Kidney capillary endothelial cell (primary cell): ENCODE data around the gene GALR2.
"Not testable (repeated sequence)": the region's sequence is repeated elsewhere in the genome, so short reads cannot be mapped to it uniquely, and the experiment has no call there.

Source experiments
- DNase-seq: peaks from one replicate; pipeline ENCODE4 v3.0.0-alpha.2; 2018; ENCODE audit warnings: low spot score

GALR2 gene

DNA sequence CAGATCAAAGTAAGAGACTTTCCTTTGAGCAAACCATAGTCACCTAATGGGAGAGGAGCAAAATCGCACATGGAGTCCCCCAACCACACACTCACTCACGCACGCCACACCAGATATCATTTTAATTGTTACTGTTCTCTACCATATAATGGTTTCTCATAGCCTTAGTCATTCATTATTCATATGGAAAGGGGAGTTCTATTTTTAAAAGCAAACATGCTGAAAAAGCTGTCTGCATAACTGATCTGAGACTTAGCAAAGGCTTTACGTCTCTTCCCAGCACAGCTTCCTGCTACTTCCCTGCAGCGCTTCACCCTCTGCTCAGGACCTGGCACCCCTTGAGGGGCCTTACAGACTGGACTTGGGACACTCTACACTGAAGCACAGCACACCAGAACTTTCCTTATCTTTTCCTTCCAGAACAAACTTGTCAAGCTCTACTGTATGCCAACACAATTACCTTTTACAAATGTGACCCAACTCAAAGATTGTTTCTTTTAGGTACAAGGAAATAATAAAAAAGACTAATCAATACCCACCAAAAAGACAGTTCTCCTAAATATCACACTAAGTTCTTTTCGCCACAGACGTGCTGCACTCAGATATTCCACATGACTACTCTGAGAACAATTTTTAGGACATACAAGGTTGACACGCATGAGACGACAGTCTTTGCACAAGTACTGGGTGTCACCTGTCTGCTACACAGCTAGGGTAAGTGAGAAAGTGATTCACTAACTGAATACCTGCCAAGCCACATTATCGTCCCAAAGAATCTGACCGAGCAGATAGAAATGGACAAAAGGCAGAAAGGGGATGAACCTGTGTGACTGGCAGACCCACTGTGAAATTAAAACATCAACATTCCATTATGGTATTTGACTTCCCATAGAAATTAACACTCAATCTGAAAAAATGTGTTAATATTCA, 23.8 kb upstream of the GALR2 start:
- no peak for DNase-seq

DNA sequence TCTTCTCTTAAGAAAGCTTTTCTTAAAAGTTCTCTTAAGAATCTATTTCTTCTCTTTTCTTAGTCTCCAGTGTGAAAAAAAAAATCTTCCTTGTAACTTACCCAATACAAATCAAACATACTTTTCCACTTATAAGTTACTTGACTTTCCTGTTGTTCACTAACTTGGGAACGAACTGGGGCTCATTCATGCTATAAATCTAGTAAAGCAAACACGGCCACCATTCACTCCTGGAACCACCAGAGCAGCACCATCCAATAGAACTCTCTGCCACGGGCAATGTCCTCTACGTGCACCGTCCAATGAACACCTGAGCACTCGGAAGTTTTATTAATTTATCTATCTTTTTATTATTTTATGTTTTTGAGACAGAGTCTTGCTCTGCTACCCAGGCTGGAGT, 23.0 kb upstream of the GALR2 start:
- no peak for DNase-seq

DNA sequence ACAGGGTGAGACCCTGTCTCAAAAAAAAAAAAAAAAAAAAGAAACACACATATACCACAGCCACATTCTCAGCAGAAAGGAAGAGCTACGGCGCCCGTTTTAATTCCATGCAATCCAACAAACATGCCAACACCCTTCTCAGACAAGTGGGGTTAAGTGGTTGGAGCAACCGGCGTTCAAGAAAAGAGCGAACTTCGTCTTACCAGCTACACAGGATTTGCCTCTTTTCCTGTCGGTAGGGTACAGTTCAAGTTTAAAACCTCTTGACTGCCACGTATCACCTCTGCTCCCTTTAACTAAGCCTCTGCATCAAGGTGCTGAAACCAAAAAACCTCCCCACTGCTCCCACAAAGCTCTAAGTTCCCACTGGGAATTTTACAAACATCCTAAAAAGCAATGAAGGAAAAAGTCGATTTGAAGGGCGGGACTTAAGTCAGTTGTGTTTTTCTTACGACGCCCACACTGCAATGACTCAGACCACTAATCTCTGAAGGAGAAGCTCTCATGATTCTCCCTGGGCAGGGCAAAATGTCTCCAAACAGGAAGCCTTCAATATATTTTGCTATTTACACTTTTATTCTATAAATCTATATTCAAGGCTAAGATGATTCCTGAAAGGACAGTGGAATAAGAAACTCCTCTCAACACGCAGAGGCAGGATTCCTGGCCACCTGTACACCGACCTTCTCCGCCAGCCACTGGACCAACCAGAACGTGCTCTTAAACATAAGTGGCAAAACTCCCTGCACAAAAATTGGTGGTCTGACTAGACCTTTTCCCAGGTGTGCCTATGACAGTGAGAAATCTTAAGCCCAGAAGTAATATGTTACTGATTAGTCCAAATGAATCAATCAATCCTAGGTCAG, 21.1 kb upstream of the GALR2 start:
- DNase-seq, result no peak

DNA sequence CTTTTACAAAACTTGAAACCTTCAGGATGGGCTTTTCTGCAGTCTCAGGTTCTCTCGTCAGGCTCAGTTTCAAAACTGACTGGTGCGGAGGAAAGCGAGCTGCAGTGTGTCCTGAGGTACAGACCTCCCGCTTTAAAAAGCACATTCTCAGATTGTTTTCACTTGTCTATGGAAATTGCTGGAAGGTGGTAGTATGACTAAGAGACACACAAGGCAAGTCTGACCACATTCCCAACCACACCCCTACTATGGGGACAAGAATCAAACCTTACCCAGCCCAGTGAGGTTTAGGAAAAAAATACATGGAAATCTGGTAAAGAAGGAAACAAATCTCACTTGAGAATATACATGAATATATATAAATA, 20.5 kb upstream of the GALR2 start:
- no peak for DNase-seq

DNA sequence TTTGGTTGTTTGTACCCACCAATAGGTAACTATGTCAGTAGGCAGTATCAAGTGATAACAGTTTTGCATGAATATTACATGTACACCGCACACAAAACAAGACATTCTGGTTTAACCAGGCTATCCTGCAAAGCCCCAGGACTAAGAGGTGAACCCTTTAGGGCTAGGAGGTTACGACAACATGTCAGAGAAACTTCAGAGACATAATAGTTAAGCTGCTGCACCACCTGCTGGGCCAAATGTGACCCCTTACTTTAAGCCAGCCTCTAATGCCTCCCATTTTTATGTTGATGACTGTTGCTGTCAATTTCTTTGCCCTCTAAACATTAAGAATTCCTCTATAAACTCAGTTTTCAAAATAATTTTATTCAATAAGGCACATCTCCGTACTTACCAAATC, 17.7 kb upstream of the GALR2 start:
- no peak for DNase-seq

DNA sequence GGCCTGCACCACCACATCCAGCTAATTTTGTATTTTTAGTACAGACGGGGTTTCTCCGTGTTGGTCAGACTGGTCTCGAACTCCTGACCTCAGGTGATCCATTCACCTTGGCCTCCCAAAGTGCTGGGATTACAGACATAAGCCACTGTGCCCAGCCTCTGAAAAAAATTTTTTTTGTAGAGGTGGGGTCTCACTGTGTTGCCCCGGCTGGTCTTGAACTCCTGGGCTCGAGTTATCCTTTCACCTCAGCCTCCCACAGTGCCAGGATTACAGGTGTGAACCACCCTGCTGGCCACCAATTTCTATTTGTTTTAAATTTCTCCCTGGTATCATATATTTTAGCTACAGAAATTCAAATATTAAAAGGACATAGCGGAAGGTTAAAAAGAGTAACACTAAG, 16.3 kb upstream of the GALR2 start:
- DNase-seq, result not testable (repeated sequence)

DNA sequence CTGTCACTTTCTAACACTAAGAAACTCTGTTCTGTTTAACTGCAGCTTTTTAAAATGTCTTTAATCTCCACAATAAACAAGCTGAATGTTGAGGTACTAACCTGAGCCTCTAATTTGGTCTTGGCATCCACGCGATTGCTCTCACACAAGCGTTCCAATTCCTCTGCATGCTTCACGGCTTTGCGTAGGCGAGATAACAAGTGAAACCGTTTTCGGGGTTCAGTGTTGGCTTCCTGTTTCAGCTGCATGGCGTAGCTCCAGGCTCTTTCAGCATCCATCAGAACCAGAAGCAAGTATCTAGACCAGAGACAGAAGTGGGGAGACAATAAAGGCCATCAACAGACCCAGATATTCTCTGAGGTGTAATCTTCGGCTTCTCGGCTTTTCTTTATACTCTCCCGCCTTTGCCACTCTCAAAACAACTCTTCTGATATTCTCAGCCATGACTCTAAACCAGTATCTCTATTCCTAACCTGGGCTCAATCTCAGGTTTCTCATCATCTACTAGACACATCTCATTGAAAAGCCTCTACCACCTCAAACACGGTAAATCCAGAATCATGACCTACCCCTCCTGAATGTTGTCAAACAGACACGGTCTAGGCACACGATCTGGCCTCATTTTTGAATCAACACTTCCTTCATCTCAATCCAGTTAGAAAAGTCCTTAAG, 10.6 kb upstream of the GALR2 start:
- DNase-seq, result no peak

DNA sequence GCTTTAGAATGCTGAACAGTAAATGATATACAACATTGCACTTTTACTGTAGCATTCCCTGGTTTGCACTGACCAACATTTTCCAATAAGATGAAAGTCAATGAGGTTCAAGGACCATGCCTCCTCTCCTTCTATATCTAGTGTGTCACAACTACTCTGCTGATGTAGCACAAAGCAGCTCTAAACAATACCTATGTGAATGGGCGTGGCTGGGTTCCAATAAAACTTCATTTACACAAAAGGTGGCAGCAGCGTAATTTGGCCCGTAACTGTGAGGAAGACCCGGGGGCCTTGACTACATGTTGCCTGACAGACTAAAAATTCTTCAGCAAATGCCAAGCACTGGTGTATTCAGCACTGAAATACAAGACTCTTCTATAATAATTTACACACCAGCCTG, 8.8 kb upstream of the GALR2 start:
- no peak for DNase-seq

DNA sequence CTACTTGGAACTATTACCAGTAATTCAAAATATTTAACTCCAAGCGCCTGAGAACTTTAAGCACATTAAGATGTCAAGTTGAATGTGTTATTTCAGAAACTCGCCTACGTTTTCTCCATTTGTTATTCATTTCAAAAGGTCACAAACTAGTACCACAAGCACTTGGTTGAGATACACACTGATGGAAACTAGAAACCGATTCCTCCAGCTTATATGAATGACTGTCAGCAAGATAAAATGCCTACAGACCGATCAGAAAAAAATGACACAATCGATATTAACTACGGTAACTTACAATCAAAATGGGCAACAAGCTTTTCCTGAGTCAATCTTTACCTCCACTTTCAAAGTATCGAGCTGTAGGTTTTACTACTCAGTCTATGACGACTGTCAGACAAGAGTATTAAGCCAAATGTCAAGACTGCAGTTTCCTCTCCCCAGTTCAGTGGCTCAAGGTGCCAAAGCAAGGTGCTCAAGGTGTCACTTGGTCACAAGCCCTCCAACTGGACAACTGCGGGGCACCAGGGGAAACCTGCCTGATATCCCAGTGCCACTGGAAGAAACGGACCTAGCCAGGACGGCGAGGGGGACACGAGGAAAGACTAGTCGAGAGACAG, 2.9 kb upstream of the GALR2 start:
- DNase-seq, result no peak

DNA sequence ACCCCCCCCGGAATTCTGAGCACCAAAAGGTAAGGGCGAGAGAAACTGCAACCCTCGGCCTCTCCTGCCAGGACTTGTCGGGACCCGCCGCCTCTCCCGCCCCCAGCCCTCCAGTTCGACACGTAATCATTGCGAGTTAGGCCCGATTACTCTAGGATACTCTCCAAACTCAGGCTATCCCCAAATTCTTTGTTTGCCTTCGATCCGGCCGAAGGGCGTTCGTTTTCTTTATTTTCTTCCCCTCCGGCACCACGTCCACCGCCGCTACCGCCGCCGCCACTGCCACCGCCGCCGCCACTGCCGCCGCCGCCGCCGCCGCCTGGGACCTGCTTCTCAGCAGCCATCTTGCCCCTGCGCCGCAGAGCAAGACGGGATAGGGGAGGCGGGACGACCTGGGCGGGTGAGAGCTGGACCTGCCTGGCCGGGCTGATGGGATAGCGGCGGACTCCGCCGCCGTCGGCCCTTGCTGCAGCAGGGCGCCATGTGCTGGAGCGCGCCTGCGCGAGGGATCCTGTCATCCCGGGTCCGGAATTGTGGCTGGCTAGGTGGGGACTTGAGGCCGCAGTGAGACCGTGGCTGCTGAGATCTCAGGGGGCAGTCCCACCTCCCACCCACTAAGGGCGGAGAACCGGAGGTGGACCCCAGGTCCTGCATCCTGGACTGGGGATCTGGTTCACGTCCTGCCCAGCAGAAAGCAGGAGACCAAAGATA, 2.3 kb upstream of the GALR2 start, which contains the start of gene SRP68:
SRP68 (minus strand) TSS at position 370 of the 711 bp plus-strand sequence; CDS start at position 344, 26 bp downstream.
- DNase-seq, result peak; percentile 89

DNA sequence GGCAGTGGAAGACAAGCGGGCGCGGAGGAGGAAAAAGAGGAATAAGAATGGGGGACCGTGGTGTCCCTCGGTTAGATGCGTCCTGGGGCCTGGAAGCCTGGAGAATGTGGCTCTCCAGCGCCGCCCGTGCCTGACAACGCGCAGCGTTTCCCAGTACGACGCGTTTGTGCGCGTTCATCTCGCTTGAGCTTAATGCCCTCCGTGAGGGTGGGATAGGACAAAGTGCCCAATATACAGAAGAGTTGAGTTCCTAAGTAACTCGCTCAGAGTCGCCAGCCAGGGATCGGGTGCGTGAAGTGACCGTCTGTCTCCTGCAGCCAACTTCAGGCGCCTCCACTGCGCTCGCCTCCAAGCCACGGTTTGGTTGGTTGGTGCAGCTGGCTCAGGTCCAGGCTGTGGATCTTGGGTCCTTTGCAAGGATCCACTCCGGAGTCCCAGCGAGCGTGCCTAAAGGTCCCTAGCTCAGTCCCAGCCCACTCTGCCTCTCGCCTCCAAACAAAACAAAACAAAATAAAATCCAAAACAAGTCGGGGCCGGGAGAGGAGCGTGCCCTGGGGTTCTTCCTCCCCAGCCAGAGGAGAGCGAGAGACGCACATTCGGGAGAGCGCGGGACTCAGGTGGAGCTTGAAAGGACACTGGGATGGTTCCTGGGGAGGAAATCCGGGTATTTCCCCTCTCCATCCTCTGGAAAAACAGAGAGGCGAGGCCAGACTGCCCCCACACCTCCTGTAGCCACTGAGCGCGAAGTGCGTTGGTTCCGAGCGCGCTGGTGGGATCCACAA, 974 bp downstream of the GALR2 start:
- no peak for DNase-seq

DNA sequence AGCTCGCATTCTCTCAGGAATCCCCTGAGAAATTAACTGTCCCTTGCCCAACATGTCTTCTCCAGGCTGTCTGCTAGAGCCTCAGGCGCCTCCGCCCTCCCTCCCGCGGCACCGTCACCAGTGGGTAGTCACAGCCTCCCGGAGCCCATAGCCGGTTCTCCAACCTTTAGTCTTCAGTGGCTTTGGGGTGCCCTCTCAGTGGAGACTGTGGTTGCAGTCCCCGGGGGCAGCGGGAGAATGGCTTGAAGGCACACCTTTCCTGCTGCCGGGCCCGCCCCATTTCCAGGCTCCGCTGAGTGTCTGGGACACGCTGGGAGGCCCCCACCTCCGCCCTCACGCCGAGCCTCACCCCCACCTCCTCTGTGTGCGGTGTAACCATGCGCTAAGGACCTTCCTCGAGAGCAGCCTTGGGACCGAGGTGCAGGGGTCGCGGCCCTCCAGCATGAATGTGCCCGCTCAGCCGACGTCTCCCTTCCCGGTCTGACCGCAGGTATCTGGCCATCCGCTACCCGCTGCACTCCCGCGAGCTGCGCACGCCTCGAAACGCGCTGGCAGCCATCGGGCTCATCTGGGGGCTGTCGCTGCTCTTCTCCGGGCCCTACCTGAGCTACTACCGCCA, 1.7 kb downstream of the GALR2 start:
- DNase-seq, result no peak

DNA sequence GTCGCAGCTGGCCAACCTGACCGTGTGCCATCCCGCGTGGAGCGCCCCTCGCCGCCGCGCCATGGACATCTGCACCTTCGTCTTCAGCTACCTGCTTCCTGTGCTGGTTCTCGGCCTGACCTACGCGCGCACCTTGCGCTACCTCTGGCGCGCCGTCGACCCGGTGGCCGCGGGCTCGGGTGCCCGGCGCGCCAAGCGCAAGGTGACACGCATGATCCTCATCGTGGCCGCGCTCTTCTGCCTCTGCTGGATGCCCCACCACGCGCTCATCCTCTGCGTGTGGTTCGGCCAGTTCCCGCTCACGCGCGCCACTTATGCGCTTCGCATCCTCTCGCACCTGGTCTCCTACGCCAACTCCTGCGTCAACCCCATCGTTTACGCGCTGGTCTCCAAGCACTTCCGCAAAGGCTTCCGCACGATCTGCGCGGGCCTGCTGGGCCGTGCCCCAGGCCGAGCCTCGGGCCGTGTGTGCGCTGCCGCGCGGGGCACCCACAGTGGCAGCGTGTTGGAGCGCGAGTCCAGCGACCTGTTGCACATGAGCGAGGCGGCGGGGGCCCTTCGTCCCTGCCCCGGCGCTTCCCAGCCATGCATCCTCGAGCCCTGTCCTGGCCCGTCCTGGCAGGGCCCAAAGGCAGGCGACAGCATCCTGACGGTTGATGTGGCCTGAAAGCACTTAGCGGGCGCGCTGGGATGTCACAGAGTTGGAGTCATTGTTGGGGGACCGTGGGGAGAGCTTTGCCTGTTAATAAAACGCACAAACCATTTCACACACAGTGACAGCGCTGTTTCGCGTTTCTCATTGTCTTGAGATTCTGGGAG, 2.4 kb downstream of the GALR2 start:
- no peak for DNase-seq

DNA sequence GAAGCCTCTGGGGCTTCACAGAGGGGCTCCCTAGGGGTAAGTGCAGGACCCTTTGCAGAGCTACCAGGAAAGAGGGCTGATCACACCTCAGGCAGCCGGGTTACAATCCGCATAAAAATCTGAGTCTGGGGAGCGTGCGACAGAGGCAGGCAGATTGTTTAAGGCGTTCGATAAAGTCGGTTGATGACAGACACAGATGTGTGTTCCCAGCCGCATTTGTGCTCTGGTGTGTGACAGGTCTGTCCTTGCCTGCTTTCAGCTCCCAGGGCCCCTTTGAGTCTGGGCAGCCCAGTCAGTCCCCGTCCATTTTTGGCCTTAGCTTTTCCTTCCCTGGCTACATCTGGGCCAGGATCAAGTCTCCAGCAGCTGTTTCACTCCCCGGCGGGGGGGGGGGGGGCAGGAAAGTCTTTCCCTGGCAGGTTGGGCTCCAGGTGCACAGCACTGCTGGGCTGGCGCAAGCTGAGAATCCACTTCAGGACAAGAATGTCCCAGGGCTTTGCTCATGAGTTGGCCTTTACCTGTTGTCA, 3.1 kb downstream of the GALR2 start:
- no peak for DNase-seq

DNA sequence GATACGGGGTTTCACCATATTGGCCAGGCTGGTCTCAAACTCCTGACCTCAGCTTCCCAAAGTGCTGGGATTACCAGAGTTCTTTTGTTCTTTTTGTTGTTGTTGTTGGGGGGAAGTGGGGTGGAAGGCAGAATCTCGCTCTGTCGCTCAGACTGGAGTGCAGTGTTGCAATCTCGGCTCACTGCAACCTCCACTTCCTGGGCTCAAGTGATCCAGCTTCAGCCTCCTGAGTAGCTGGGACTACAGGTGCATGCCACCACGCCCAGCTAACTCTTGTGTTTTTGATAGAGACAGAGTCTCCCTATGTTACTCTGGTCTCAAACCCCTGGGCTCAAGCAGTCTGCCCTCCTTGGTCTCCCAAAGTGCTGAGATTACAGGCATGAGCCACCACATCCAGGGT, 3.8 kb downstream of the GALR2 start:
- DNase-seq, result not testable (repeated sequence)

DNA sequence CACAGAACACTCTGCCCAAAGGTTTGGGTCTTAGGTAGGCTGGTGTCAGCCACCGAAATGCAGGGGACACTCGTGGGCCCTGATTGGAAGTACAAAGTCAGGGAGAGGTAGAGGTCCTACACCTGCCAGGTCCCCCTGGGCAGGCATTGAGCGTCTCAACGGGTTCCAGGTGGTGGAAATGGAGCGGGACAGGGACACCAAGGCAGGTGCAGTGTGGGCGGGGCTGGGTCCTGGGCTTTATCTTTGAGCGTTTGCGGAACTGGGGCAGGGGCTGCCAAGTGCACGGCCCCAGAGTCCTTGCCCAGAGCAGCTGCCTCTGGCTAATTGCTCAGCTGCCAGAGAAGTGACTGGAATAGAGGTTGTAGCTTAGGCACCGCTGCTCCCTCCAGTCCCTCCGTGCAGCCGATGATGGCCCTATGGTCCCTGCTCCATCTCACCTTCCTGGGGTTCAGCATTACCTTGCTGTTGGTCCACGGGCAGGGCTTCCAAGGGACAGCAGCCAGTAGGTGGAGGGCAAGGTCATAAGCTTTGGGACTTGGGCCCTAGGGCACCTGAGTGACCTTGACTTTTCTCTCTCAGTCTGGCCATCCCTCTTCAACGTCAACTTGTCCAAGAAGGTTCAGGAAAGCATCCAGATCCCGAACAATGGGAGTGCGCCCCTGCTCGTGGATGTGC, 4.4 kb downstream of the GALR2 start, which contains the start of gene ZACN:
ZACN (plus strand) TSS at position 323 of the 675 bp plus-strand sequence; CDS start at position 406, 83 bp downstream.
- DNase-seq, result no peak

DNA sequence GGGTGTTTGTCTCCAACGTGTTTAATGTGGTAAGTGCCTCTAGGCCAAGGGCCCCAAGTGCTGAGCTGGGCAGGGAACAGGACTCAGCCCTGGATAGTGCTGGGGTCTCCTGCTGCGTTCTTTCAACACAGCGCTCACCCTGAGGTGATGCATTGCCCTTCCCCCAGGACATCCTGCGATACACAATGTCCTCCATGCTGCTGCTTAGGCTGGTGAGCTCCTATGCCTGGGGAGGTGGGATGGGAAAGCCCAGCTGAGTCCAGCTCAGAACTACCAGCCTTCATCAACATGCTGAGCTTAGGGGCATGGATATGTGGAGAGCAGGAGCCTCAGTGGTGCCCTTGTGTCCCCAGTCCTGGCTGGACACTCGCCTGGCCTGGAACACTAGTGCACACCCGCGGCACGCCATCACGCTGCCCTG, 5.0 kb downstream of the GALR2 start:
- no peak for DNase-seq
